ENCODE data around the gene GLYATL1B.
"Not testable (repeated sequence)": the region's sequence is repeated elsewhere in the genome, so short reads cannot be mapped to it uniquely, and the experiment has no call there.

The GLYATL1B gene

GRCh38 chr11:59095225-59095624 is 9.1 kb downstream of the GLYATL1B start:
- DNase-seq (ENCODE audit: low read depth, low spot score); H3K27ac ChIP-seq: not testable (repeated sequence)

GRCh38 chr11:59095972-59096575 is 10.0 kb downstream of the GLYATL1B start:
- DNase-seq (ENCODE audit: low read depth, low spot score); H3K27ac ChIP-seq: not testable (repeated sequence)

DNA sequence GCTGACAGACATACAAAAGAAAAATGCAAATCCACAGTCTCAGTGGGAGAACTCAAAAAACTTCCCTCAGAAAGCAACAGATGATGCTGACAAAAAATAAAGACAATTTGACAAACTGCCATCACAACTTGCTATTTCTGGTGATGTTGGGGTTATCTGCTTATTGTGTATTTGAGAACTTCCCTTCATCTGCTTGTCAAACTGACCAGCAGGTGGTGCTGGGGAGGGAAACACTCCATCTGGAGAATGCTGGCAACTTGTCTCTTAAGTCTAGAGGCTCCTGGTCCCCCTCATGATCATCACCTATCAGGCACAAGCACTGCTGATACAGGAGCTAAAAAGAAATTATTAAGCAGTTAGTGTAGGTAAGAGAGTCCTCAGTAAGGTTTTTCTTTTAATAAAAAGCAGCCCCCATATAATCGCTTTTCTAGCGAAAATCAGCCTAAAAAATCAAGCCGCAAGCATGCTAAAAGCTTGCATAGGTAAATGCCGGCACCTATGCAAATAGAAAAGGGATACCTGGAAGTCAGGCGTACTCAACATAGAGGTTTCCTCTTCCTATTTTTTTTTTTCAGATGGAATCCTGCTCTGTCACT is 11.1 kb downstream of the GLYATL1B start:
- no peak for DNase-seq (ENCODE audit: low read depth, low spot score)
- H3K27ac ChIP-seq, result no peak overlapping the region

DNA sequence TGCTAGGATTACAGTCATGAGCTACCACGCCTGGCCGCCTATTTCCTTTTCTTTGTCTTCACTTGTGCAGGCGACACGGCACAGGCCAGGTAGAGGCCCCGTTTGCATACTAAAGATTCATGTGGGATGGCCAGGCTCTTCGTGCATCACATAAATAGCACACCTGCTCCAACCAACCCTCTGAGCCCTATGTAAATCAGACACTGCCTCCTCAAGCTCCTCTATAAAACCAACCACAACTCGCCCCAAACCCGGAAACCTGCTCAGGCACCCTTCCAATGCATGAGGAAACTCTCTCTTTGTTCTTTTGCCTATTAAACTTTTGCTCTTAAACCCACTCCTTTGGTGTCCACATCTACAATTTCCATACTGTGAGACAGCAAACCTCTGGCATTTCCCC is 11.8 kb downstream of the GLYATL1B start:
- not testable (repeated sequence) for H3K27ac ChIP-seq; DNase-seq (ENCODE audit: low read depth, low spot score)

- no peak for DNase-seq (ENCODE audit: low read depth, low spot score)
- H3K27ac ChIP-seq, result no peak overlapping the region
Observed at GRCh38 chr11:59102259-59102765, 16.2 kb downstream of the GLYATL1B start.

DNA sequence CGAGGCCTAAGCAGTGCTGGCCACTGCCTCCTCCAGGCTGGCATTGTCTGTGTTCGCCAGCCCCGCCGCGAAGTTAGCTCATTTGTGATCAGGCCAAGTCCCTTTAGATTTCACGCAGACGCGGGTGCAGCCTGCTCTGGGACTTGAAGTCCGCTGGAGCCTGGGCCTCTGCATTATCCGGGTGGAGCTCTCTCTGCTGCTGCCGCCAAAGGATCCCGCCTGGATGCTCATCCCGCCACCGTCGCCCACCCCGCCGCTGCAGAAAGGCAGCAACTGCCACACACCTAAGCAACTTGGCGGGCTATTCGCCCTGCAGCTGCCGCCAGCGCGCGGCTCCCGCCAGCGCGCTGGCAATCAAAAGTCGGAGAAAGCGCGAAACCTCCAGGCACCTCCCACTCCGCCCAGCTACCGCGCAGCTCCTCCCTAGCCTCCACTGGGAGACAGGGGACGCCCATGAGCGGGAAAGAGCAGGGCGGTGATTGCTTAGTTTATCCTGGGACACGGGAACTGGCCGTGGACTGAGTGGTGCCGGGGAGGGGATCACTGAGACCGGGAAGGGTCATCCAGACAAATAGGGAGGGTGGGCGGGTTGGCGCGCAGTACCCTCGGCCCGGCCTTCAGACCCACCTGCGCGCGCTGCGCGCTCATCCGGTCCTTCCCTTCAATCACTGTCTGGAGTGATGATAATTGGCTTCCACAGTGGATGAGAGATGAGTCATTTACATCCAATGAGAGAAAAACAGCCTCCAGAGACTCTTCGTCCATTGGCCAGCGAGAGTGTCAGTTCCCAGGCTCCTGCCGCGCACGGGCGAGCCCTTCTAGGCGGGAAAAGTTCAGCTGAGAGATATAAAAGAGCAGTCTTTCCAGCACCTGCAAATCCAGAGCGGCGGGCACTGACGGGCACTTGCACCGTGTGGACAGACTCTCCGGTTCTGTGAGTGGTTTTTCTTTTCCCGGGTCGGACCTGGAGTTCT is 20.5 kb downstream of the GLYATL1B start, which contains the start of gene FAM111B:
Gene FAM111B, plus strand, starts transcription at position 875 of the 974 bp plus-strand sequence. CDS start 2,389 bp downstream, outside the sequence.
- H3K27ac ChIP-seq, result no peak within 1 kb of the TSS
- DNase-seq (ENCODE audit: low read depth, low spot score), result peak; percentile 75

DNA sequence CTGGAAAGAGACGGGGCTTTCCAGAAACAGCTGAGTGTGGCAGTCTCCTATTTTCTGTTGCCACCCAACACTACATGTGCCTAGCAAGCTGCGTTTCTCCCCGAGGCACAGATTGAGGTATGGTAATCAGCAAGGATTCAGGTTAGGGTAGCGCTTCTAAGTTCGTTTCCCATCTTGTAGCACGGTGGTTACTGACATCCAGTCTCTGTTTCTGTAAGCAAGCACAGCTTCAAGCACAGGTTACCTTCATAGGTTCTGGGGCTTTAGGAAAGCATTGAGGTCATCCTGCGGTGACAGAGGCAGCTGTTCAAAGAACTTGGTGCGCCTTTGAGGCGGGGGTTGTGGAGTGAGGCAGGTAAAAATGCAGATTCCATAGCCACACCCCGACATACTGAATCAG is 21.6 kb downstream of the GLYATL1B start:
- DNase-seq (ENCODE audit: low read depth, low spot score); H3K27ac ChIP-seq: not testable (repeated sequence)

GRCh38 chr11:59112494-59112893 is 26.4 kb downstream of the GLYATL1B start:
- DNase-seq (ENCODE audit: low read depth, low spot score), result no peak
- no peak overlapping the region for H3K27ac ChIP-seq

DNA sequence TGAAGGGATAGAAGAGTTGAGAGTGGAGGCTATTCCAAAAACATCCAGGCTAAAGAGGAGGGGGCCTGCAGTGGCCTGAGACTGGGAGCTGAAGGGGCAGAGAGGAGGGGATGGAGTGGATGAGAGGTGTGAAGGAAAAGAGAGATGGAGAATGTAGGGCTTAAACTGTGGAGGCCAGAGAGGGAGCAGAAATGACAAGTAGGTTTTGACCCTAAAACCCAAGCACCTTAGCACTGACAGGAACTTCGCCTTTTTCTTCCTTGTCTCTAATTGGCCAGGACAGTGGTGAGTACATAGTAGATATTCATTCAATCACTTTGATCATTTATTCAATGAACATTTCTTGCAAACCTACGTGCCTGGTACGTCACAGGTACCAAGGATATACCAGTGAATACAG is 28.2 kb downstream of the GLYATL1B start:
- no peak overlapping the region for H3K27ac ChIP-seq
- no peak for DNase-seq (ENCODE audit: low read depth, low spot score)

DNA sequence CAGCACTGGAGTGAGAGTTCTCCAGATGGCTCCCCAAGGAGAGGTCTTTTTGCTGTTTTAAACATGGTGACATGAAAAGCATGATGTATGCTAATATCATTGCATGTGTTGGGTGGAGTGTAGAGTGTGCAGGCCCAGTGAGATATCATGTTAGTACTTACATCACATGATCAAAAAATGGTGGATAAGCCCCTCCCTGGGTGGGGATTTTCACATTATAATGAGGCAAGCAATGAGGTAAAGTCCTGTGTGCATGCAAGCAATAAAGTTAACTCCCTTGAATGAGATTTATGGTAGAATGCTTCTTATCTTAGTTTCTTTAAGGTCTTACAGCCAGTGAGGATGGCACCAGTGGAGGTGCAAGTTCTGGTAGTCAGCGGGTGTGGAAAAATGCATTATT is 29.4 kb downstream of the GLYATL1B start:
- DNase-seq (ENCODE audit: low read depth, low spot score), result no peak
- H3K27ac ChIP-seq, result no peak overlapping the region

GRCh38 chr11:59117774-59118173 is 31.7 kb downstream of the GLYATL1B start:
- no peak overlapping the region for H3K27ac ChIP-seq
- no peak for DNase-seq (ENCODE audit: low read depth, low spot score)

GRCh38 chr11:59119826-59120225 is 33.7 kb downstream of the GLYATL1B start:
- H3K27ac ChIP-seq, result no peak overlapping the region
- DNase-seq (ENCODE audit: low read depth, low spot score), result no peak

GRCh38 chr11:59135648-59136461 is 49.7 kb downstream of the GLYATL1B start:
- H3K27ac ChIP-seq, result no peak overlapping the region

DNA sequence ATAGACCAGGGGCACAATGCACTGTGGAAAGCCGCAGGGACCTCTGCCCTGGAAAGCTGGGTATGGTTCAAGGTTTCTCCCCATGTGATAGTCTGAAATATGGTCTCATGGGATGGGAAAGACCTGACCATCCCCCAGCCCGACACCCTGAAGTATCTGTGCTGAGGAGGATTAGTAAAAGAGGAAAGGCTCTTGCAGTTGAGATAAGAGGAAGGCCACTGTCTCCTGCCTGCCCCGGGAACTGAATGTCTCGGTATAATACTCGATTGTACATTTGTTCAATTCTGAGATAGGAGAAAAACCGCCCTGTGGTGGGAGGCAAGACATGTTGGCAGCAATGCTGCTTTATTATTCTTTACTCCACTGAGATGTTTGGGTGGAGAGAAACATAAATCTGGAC is 50.4 kb downstream of the GLYATL1B start:
- not testable (repeated sequence) for DNase-seq (ENCODE audit: low read depth, low spot score); H3K27ac ChIP-seq

More at GRCh38 chr11:59135648-59136461, 49.7 kb downstream of the GLYATL1B start:
- DNase-seq (ENCODE audit: low read depth, low spot score), result no peak

GRCh38 chr11:59137190-59137589 is 51.1 kb downstream of the GLYATL1B start:
- no peak overlapping the region for H3K27ac ChIP-seq
- no peak for DNase-seq (ENCODE audit: low read depth, low spot score)

GRCh38 chr11:59138643-59139042 is 52.5 kb downstream of the GLYATL1B start:
- H3K27ac ChIP-seq, result no peak overlapping the region
- no peak for DNase-seq (ENCODE audit: low read depth, low spot score)

- H3K27ac ChIP-seq, result no peak overlapping the region
- DNase-seq (ENCODE audit: low read depth, low spot score), result no peak
Observed at GRCh38 chr11:59141191-59141590, 55.1 kb downstream of the GLYATL1B start.

GRCh38 chr11:59141673-59142460 is 55.8 kb downstream of the GLYATL1B start:
- no peak for DNase-seq (ENCODE audit: low read depth, low spot score)
- H3K27ac ChIP-seq, result peak overlapping the region; percentile 78

All from epithelial cell of prostate (primary cell).